Epithelial cell of prostate (primary cell): ENCODE results near the gene TMPRSS5.
"Not testable (repeated sequence)": the region's sequence is repeated elsewhere in the genome, so short reads cannot be mapped to it uniquely, and the experiment has no call there.

Experiments used
- DNase-seq: peaks from one replicate; pipeline ENCODE4 v3.0.0-alpha.2; 2011; ENCODE audit warnings: low read depth, low spot score
- H3K27ac ChIP-seq: fragments of 450-650 bp; 2 replicates; pipeline ENCODE4 v1.5.1; 2017; ENCODE audit warnings: mild to moderate bottlenecking

TMPRSS5 gene

DNA sequence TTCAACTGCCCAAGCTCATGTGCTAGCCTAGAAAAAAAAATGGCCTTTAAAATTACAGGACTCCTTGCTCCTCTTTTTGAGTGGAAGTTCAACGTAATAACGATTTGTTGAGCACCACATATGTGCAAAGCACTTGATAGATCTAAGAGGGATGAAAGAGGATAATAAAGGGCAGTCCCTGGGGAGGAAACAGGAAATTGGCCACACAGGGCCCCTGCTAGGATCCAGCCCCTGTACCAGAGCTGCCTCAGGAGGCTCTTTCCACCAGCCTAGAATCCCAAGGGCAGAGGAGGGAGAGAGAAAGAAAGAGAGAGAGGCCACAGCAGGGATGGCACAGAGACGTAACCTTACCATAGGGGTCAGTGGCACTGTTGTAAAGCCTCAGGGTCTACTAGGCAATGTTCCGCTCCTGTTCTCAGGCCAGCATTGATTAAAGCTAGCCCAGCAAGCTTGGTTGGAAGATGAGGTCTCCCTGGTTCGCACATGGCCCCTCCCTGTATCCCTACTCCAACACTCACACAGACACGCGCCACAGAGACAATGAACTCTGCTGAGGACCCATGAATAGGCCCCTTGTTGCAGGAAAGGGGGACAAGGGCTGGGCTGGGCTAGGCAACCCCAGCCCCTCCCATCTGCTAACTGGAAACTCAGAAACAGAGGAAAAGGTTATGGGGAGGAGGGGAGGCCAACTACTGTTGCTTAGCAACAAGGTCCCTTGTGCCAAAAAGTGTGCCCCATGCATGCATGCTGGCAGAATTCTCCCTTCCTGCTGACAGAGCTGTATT lies at the start of gene TMPRSS5:
TMPRSS5 (minus strand) TSS at position 438 of the 785 bp plus-strand sequence; CDS start at position 354, 84 bp downstream.
- no peak within 1 kb of the TSS for H3K27ac ChIP-seq
- DNase-seq, result no peak

DNA sequence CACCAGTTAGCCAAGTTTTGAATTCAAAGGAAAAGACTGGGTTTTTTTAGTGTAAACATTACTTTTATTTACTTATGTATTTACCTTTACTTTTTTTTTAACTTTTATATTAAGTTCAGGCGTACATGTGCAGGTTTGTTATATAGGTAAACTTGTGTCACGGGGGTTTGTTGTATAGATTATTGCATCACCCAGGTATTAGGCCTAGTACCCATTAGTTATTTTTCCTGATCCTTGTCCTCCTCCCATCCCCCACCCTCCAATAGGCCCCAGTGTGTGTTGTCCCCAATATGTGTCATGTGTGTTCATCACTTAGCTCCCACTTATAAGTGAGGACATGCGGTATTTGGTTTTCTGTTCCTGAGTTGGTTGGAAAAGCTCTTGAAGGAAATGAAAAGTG lies 46.8 kb upstream of the TMPRSS5 start:
- no peak overlapping the region for H3K27ac ChIP-seq
- no peak for DNase-seq

DNA sequence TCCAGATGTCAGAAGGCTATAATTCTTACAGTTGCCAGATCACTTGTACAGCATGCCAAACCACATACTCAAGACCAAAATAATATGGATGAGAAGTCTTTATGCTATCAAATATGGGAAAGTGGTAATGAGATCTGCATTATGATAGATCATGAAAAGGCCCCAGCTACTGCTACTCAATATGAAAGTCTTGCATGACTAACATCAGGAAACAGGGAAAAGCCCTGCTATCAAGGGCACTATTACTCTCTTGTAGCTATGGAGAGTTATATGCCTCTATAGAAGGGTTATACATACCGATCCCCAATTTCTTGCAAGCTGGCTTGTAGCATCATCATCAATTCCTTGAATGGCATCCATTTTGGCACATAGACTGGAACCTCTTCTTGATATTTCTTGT lies 30.2 kb upstream of the TMPRSS5 start:
- DNase-seq, result no peak
- H3K27ac ChIP-seq, result no peak overlapping the region

DNA sequence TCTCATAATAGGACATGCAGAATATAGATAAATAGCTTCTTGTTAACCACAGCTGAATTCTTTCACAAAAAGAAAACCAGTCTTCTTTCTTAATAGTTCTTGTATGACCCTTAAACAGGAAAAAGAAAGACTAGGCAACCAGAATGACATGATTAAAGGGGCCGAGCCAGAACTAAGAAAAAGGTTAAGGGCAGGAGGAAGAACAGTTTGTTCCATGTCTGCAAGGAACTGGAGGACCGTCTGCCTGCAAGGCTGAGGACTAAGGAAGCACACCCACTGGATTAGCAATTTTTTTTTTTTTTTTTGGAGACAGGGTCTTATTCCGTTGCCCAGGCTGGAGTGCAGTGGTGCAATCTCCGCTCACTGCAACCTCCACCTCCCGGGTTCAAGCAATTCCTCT lies 26.0 kb upstream of the TMPRSS5 start:
- no peak overlapping the region for H3K27ac ChIP-seq
- DNase-seq, result no peak

DNA sequence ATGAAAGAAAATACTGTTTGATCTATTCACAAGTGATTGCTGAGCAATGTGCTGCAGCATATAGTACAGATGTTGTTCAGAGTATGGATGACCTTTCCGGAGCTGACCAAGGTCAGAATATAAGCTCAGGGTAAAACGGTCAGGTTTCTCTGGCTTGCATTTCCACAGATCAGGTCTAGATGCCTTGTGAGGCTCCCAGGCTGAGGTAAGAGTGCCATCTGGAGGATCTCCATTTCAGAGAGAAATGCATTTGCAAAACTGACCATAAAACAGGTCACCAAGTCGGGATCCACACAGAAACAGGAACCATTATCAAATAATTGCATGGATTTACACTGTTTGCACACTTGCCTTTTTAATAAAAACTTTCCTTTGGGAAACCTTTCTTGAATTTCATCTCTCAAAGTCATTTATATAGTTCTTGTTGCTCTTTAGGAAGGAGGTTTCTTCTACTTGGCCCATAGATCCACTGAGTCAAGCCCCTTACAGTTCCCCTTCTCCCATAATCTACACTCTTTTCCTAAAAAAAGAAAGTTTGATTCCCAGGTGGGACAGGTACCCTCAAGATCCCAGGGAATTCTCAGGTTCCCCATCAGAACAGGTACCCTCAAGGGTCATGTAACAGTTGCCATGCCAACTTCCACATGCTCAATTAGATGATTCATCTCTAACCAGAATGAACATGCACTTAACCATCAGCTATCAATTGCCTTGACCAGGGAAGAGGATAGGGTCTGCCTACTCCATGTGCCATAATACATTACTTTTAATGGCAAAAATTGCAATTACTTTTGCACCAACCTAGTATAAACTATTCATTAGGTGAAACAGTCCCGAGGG lies 25.0 kb upstream of the TMPRSS5 start:
- no peak for DNase-seq
- H3K27ac ChIP-seq, result no peak overlapping the region

DNA sequence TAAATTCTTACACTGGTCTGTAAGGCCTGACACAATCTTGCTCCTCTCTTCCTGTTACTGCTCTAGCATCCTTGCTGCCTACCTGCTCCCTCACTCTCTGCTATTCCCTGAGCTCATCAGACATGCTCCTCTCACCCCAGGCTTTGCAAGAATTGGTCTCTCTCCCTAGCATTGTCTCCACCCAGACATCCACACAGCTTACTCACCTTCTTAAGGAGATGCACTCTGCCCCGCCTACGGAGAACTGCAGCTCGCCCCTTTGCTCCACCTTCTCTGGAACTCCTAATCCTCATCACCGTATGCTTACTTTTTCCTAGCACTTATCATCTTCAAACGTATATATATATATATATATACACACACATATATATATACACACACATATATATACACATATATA lies 23.3 kb upstream of the TMPRSS5 start:
- DNase-seq, result no peak
- H3K27ac ChIP-seq, result no peak overlapping the region

DNA sequence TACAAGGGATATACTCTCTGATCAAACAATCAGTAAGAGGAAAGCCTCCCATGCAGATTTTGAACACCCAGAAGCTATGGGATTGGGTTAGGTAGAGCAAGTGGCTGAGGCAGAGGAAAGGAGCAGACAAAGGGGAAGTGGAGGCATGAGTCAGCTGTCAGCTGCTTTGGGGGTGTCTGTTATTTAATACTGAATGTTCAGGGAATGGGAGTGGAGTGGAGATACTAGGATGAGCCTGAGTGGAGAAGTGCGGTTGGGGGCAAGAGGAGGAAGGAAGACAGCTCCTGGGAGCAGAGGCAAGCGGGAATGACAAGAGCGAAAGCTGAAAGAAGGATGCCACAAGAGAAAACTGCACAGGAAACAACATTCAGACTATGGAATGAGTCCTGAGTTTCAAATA lies 22.7 kb upstream of the TMPRSS5 start:
- H3K27ac ChIP-seq, result no peak overlapping the region
- no peak for DNase-seq

DNA sequence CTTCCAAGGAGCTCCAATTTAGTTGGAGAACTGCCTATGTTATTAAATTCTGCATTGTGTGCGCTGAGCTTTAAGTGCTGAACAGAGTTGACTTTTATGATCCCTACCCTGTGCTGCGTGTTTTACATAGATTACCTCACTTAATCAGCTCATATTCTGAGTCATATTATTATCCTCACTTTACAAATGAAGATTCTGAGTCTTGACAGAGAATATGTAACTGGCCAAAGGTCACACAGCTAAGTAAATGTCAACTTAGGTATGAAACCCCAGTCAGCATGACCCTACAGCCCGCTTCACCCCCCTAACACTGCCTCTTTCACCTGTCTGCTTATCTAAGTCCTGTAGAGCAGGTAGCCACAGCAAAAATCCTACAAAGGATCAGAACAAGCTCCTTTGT lies 19.8 kb upstream of the TMPRSS5 start:
- no peak overlapping the region for H3K27ac ChIP-seq
- no peak for DNase-seq

DNA sequence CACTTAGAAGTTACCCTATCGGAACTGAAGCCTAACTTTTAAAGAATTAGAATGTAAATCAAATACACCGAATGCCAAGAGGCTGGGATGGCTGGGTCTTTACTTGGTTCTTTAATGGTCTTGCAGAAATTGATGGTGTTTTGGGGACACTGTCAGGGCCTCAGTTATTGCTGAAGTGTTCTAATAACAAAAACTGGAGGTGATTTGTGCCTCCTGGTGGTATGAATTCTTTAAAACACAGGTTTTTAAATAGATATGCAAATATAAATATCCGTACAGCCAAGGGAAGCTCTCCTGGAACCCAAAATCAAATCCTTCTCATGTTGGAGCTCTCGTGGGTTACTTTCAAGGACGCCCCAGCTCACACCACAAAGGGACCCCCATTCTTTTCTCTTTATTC lies 19.3 kb upstream of the TMPRSS5 start:
- H3K27ac ChIP-seq, result no peak overlapping the region
- no peak for DNase-seq

DNA sequence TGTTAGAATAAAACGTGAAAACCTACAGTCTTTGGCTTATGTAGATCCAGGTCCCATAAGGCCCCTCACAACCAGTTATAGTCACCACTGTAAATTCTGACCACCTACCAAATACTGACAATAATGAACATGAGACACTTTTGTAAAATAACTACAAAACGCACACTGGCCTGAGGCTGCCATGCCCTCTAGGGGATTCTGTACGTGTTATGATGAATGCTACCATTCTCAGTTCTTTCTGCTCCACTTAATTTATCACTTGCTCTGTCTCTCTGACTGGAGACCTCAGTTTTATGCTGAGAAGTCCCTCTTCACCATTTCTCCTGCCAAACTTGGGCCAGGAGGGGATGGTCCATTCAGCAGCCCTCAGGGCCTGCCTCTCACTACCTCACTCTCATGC lies 18.7 kb upstream of the TMPRSS5 start:
- DNase-seq, result no peak
- no peak overlapping the region for H3K27ac ChIP-seq

DNA sequence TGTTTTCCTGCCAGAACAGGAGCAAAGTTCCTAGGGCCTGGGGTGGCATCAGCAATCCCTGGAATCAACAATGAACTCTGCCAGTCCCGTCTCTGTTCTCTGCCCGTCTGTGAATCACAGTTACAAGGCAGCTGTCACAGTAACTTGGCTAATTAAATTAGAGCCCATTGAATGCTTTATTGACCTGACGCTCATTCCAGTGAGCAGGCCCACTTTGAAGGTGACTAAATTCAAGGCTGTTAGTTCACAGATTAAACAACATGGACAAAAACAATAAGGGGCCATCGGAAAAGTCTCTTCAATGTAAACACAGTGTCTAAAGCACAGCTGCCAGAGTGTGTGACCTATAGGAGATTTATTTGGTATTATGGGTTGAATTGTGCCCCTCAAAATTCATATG lies 17.7 kb upstream of the TMPRSS5 start:
- H3K27ac ChIP-seq, result no peak overlapping the region
- no peak for DNase-seq

DNA sequence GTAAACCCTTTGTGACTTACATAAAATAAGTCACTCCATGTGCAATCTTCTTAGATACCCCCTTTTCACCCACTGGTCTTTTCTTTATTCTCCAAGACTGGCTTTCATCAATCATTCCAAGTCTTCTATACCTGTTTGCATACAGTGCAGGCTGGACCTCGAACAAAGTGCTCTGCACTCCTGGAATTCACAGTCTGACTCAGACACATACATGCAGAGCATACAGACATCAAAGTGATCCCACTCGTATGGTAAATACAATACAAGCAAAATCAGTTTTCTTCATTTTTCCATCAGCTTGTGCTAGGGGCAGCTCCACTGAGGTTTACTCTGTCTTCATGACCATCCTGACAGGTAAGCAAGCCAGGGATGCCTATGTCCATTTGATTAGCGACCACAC lies 16.8 kb upstream of the TMPRSS5 start:
- DNase-seq, result no peak
- no peak overlapping the region for H3K27ac ChIP-seq

DNA sequence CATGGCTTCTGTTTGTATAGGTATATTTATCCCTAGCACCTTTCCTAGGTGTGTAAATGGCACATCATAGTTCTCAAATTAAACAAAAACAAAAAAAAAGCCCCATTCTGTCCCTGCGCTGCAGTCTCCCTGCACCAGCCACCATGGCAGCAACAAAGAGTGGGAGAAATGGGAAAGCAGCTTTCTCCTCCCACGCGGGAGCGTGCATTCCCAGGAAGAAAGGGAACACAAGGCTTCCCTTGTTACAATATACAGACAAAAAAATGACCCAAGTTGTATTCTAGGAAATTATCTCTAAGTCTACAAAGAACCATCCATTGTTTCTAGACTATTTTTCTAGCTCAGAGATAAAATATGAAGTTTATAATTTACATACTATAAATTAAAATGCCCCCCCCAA lies 16.1 kb upstream of the TMPRSS5 start:
- no peak overlapping the region for H3K27ac ChIP-seq

DNA sequence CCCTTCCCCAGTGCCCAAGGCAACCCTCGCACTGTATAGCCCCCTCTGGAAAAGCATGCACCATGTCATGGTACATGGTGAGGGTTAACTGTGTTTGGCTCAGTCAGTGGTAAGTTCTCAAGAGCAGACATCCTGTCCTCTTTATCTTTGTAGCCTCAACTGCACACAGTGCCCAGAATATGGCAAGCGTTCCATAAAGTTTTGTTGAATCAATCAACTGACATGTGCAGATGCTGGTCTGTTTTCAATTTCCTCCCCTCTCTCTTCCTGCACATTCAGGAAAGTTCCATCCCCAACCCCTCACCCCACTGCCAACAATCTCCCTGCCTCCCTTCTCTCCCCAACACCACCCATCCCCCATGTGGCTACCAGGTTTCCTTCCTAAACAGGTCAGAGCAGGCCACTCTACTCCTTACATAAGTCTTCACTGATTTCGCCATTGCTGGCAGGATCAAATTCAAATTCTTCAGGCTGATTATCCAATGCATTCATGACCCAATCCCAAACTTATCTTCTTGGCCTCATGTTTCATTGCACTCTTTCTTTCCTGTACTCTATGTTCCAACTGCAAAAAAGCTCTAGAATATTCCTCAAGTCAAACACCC lies 15.5 kb upstream of the TMPRSS5 start:
- DNase-seq, result no peak
- H3K27ac ChIP-seq, result no peak overlapping the region

More for the DNA sequence above, 16.1 kb upstream of the TMPRSS5 start:
- no peak for DNase-seq

DNA sequence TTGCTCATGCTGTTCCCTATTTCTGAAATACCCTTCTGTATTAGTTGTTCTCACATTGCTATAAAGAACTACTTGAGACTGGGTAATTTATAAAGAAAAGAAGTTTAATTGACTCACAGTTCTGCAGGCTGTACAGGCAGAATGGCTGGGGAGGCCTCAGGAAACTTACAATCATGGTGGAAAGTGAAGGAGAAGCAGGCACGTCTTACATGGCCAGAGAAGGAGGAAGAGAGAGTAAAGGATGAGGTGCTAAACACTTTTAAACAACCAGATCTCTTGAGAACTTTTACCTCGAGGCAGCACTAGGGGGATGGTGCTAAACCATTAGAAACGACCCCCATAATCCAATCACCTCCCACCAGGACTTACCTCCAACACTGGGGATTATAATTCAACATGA lies 14.4 kb upstream of the TMPRSS5 start:
- not testable (repeated sequence) for DNase-seq, H3K27ac ChIP-seq

DNA sequence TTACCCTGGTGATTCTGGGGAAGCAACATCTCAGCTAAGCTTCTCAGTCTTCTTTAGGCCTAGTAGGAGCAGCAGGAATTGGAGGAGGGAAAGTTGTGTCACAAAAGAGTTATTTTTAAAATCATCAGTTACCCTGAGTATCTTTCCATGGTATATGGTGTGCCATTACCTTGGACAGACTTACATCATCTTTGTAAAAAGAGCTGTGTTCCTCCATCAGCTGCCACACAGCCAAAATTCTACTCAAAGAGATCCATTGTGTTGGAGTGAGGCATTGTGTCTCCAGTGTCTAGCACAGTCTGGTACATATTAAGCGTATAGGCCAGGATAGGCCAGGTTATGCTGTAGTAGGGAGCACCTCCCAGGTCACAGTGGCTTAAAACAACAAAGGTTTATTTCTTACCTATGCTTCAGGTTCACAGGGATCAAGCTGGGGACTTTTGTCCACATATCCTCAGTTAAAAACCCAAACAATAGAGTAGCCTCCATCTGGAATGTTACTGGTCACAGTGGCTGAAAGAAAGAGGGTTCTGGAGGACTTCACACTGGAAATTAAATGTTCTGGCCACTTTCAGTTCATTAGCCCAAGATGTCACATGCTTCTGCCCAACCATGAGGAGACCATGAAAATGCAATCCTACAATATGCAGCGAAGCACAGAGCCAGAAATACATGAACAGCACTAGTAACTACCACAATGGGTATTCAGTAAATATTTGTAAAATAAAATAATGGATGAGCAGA lies 9.9 kb upstream of the TMPRSS5 start:
- no peak for DNase-seq

DNA sequence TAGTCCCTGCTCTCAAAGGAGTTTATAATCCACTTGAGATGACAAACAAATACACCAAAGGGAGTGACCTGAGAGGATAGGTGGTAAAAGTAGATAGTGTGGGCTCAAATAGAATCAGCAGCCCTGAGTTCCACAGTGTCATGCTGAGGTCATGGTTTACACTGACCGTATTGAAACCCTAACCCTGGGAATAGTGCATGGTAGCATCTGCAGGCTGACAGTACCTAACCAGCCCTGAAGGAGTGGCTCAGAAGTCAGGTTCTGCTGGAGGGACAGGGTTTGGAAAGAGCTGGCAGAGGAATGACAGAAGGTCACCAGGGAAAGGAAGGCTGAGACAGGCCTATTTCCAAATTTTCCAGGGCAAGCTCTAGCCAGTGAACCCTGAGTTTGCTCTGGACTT lies 9.2 kb upstream of the TMPRSS5 start:
- no peak overlapping the region for H3K27ac ChIP-seq
- no peak for DNase-seq

More for the DNA sequence above, 9.9 kb upstream of the TMPRSS5 start:
- no peak overlapping the region for H3K27ac ChIP-seq

DNA sequence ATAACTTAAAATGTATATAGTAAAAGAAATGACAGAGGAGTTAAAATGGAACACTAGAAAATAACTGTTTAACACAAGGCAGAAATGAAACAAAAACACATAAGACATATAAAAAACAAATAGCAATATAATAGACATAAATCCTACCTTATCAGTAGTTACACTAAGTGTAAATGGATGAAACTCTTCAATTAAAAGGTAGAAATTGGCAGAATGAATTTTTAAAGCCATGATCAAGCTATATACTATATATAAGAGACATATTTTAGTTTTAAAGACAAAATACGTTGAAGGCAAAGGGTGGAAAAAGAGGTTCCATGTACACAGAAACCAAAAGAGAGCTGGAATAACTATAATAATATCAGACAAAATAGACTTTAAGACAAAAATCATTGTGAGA lies 4.9 kb upstream of the TMPRSS5 start:
- no peak for DNase-seq
- no peak overlapping the region for H3K27ac ChIP-seq

DNA sequence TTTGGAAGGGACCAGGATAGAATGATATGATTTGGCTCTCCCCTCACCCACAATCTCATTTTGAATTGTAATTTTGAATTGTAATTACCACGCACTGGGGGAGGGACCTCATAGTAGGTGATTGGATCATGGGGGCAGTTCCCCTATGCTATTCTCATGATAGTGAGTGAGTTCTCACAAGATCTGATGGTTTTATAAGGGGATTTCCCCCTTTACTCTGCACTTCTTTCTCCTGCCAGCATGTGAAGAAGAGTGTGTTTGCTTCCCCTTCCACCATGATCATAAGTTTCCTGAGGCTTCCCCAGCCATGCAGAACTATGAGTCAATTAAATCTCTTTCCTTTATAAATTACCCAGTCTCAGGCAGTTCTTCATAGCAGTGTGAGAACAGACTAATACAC lies 2.6 kb downstream of the TMPRSS5 start:
- not testable (repeated sequence) for H3K27ac ChIP-seq, DNase-seq

DNA sequence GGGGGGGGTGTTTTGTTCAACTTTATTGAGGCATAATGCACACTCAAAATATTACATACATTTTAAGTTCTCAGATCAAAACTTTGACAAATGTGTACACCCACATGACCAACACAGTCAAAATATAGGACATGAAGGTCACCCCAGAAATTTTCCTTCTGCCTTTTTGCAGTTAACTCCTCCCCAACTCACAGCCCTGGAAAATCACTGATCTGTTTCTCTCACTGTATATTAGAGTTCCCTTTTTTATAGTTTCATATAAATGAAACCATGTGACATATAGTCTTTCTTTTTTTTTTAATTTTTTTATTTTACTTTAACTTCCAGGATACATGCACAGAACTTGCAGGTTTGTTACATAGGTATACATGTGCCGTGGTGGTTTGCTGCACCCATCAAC lies 4.6 kb downstream of the TMPRSS5 start:
- no peak for DNase-seq
- no peak overlapping the region for H3K27ac ChIP-seq
